ENCODE data around the gene SLC7A8. TPM values are rescaled to one million over a fixed set of nuclear protein-coding genes. Genes with fewer than 3 reads are reported as not detected.

The SLC7A8 gene
- total and polyA plus RNA-seq, 2 experiments from 2014 or later, result 117 to 124 TPM

- TF ChIP-seq, protein P1, sequence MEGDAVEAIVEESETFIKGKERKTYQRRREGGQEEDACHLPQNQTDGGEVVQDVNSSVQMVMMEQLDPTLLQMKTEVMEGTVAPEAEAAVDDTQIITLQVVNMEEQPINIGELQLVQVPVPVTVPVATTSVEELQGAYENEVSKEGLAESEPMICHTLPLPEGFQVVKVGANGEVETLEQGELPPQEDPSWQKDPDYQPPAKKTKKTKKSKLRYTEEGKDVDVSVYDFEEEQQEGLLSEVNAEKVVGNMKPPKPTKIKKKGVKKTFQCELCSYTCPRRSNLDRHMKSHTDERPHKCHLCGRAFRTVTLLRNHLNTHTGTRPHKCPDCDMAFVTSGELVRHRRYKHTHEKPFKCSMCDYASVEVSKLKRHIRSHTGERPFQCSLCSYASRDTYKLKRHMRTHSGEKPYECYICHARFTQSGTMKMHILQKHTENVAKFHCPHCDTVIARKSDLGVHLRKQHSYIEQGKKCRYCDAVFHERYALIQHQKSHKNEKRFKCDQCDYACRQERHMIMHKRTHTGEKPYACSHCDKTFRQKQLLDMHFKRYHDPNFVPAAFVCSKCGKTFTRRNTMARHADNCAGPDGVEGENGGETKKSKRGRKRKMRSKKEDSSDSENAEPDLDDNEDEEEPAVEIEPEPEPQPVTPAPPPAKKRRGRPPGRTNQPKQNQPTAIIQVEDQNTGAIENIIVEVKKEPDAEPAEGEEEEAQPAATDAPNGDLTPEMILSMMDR (conservative IDR thresholded peaks at IDR 0.05; ENCODE audit: low read depth in 2 of 2), result no peak
- TF ChIP-seq EZH2 (IDR thresholded peaks at IDR 0.05; ENCODE audit: low read depth, unreplicated experiment) (no peak), STAT1 (IDR thresholded peaks at IDR 0.05; ENCODE audit: unreplicated experiment) (no peak), JUNB (IDR thresholded peaks at IDR 0.05; ENCODE audit: unreplicated experiment) (no peak), POLR2AphosphoS5 (IDR thresholded peaks at IDR 0.05; ENCODE audit: low read depth) (no peak), EZH2phosphoT487 (IDR thresholded peaks at IDR 0.05; ENCODE audit: unreplicated experiment) (no peak), ZNF114 (CRISPR knock-in tag; IDR thresholded peaks at IDR 0.05) (no peak)
- TF ChIP-seq, protein P2, sequence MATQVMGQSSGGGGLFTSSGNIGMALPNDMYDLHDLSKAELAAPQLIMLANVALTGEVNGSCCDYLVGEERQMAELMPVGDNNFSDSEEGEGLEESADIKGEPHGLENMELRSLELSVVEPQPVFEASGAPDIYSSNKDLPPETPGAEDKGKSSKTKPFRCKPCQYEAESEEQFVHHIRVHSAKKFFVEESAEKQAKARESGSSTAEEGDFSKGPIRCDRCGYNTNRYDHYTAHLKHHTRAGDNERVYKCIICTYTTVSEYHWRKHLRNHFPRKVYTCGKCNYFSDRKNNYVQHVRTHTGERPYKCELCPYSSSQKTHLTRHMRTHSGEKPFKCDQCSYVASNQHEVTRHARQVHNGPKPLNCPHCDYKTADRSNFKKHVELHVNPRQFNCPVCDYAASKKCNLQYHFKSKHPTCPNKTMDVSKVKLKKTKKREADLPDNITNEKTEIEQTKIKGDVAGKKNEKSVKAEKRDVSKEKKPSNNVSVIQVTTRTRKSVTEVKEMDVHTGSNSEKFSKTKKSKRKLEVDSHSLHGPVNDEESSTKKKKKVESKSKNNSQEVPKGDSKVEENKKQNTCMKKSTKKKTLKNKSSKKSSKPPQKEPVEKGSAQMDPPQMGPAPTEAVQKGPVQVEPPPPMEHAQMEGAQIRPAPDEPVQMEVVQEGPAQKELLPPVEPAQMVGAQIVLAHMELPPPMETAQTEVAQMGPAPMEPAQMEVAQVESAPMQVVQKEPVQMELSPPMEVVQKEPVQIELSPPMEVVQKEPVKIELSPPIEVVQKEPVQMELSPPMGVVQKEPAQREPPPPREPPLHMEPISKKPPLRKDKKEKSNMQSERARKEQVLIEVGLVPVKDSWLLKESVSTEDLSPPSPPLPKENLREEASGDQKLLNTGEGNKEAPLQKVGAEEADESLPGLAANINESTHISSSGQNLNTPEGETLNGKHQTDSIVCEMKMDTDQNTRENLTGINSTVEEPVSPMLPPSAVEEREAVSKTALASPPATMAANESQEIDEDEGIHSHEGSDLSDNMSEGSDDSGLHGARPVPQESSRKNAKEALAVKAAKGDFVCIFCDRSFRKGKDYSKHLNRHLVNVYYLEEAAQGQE (IDR thresholded peaks at IDR 0.05; ENCODE audit: unreplicated experiment), result no peak
Observed at GRCh38 chr14:23158779-23159178, 24.7 kb downstream of the SLC7A8 start (continued).

DNA sequence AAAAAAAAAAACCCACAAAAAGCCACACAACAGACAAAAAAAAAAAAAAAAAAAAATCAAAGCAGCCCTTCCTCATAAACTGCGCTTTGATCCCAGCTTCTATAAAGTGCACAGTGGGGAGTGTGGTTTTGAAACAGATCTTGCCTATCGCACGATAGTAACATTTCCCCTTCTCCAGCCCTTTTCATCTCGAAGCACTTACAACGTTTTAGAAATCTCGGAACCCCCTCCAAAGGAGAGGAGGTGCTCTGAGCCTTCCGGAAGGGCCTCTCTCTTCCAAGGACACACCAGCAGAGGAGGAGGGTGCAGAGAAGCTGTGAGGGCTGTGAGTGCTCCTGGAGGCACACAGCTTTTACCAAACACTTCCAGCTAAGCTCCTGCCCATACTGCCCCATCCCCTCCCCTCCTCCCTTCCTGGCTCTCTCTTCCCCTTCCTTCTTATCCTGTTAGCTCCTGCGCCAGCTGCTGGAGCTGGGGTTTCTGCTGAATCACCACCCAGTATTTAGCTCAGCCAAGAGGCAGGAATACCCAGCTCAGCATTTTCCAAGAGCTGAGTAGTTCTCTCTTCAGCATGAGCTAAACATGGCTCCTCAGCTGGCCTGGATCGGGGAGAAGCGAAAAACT is 28.4 kb downstream of the SLC7A8 start:
- Histone ChIP-seq H3K79me2 (replicated peaks; ENCODE audit: insufficient read depth) (no peaks in the 10 kb centered on the region), H3K27ac (ENCODE audit: low read depth) (peak overlapping the region; percentile 42; the same call in 1 of the 2 replicates), H3K27me3 (ENCODE audit: insufficient read depth) (no peaks in the 10 kb centered on the region), H4K20me1 (replicated peaks; ENCODE audit: insufficient read depth) (peaks cover 5% of the 10 kb centered on the region), H3K4me3 (no peak overlapping the region), H2AFZ (no peak overlapping the region), H3K4me1 (ENCODE audit: insufficient read depth) (peaks cover 32% of the 10 kb centered on the region), H3K4me2 (peak overlapping the region; percentile 29; the same call in 1 of the 2 replicates), H3K36me3 (ENCODE audit: insufficient read depth) (peaks cover 29% of the 10 kb centered on the region), H3F3A (replicated peaks; ENCODE audit: low read depth) (peaks cover 20% of the 10 kb centered on the region), H3K9me2 (ENCODE audit: insufficient read depth) (no peaks in the 10 kb centered on the region)
- H3K9me3 Mint-ChIP-seq, result no peaks in the 10 kb centered on the region; the same call in 2 of the 3 replicates
- TF ChIP-seq NANOG (IDR thresholded peaks at IDR 0.05; ENCODE audit: borderline replicate concordance), result no peak
- TF ChIP-seq STAT1 (IDR thresholded peaks at IDR 0.05; ENCODE audit: unreplicated experiment), result no peak
- TF ChIP-seq, protein P1 (conservative IDR thresholded peaks at IDR 0.05; ENCODE audit: low read depth in 2 of 2), result 0 out of 4 replicates have a peak, but pooled peaks of 1 of the 2 experiments have one; percentile 2
- H3K27ac Mint-ChIP-seq, result peak overlapping the region; percentile 96
- H3K36me3 Mint-ChIP-seq (ENCODE audit: low read depth), result peaks cover 51% of the 10 kb centered on the region
- 0 out of 3 replicates have a peak overlapping the region, but pooled peaks have one; percentile 22 for H3K4me3 Mint-ChIP-seq
- ATAC-seq (peak; percentile 76), DNase-seq (ENCODE audit: low spot score) (peak; percentile 61)
- peaks cover 2% of the 10 kb centered on the region for H3K27me3 Mint-ChIP-seq (ENCODE audit: insufficient read depth, low read depth, poor library complexity)
- H3K4me1 Mint-ChIP-seq, result peaks cover 51% of the 10 kb centered on the region
